ENCODE measurements around the gene UNC5C.

UNC5C gene

DNA sequence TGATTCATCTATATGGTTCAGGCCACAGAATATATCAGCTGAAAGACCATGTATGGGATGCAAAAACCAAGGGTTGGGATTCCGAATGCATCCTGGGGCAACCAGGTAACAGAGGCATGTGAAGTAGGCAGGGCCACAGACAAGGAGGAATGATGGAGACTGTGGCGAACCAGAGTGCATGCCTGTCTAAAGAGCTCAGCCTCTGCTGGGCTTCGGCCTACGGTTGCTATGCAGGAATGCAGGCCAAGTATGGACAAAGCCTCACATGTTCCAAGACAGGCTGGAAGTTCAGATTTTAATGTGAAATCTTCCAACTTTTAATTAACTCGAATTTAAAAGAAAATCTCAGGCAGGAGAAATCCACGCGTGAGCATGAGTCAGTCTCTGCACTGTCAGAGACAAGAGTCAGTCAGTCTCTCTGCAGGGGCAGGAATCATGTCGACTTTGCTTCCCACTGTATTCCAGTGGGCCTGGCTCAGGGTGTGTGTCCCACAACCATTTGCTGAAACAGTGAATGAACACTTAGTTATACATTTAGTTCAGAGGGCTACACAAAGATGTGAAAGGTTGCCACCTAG, 344.4 kb downstream of the UNC5C start:
- no peaks in the 10 kb centered on the region for H3K36me3 ChIP-seq (ENCODE audit: insufficient read depth, low read length)

DNA sequence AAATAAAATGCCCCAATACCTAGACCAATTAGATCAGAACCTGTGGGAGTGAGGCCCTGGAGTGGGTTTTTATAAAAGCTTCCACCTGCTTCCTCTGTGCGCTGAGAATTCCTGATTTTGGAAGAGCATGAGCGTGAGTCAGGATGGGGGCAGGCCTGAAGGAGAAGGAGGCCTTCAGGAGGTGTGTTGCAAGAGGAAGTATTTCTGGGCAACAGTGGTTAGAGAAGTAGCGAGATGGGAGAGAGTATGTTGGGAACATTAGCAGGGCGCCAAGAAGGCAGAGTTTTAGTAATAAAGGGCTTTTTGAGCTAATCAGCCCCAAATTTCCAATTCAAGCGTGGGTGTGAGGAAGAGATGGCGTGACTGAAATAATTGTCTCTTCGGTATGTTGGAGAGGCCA, 349.8 kb downstream of the UNC5C start:
- TF ChIP-seq, protein P1, sequence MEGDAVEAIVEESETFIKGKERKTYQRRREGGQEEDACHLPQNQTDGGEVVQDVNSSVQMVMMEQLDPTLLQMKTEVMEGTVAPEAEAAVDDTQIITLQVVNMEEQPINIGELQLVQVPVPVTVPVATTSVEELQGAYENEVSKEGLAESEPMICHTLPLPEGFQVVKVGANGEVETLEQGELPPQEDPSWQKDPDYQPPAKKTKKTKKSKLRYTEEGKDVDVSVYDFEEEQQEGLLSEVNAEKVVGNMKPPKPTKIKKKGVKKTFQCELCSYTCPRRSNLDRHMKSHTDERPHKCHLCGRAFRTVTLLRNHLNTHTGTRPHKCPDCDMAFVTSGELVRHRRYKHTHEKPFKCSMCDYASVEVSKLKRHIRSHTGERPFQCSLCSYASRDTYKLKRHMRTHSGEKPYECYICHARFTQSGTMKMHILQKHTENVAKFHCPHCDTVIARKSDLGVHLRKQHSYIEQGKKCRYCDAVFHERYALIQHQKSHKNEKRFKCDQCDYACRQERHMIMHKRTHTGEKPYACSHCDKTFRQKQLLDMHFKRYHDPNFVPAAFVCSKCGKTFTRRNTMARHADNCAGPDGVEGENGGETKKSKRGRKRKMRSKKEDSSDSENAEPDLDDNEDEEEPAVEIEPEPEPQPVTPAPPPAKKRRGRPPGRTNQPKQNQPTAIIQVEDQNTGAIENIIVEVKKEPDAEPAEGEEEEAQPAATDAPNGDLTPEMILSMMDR (IDR thresholded peaks at IDR 0.05; ENCODE audit: low read length) = no peak
- Histone ChIP-seq H3K4me2 (ENCODE audit: low read length) (no peak overlapping the region), H3K4me1 (ENCODE audit: insufficient read depth, low read length, severe bottlenecking) (no peaks in the 10 kb centered on the region), H3K27ac (ENCODE audit: low read depth, low read length, poor library complexity, severe bottlenecking) (no peak overlapping the region), H4K20me1 (ENCODE audit: insufficient read depth, low read length) (no peaks in the 10 kb centered on the region), H3F3A (ENCODE audit: insufficient read depth, low read length) (no peaks in the 10 kb centered on the region), H3K79me2 (ENCODE audit: insufficient read depth, low read length) (no peaks in the 10 kb centered on the region), H3K9me2 (ENCODE audit: low read depth, low read length) (no peaks in the 10 kb centered on the region), H3K4me3 (ENCODE audit: low read depth, low read length, poor library complexity, severe bottlenecking) (no peak overlapping the region), H2AFZ (ENCODE audit: low read length) (no peak overlapping the region), H3K9ac (ENCODE audit: low read length) (no peak overlapping the region), H3K36me3 (ENCODE audit: insufficient read depth, low read length) (no peaks in the 10 kb centered on the region), H3K9me3 (ENCODE audit: low read length) (no peaks in the 10 kb centered on the region), H3K27me3 (ENCODE audit: insufficient read depth, low read length) (no peaks in the 10 kb centered on the region)

More for the DNA sequence above, 344.4 kb downstream of the UNC5C start:
- H3K27ac ChIP-seq (ENCODE audit: low read depth, low read length, poor library complexity, severe bottlenecking) = no peak overlapping the region
- H3K4me2 ChIP-seq (ENCODE audit: low read length) = no peak overlapping the region
- H3K9me2 ChIP-seq (ENCODE audit: low read depth, low read length) = no peaks in the 10 kb centered on the region
- H3K9me3 ChIP-seq (ENCODE audit: low read length) = no peaks in the 10 kb centered on the region
- TF ChIP-seq, protein P1 (IDR thresholded peaks at IDR 0.05; ENCODE audit: low read length) = no peak
- TF ChIP-seq EZH2 (IDR thresholded peaks at IDR 0.05; ENCODE audit: borderline replicate concordance, low read length) = no peak
- no peak overlapping the region for H3K4me3 ChIP-seq (ENCODE audit: low read depth, low read length, poor library complexity, severe bottlenecking)
- no peaks in the 10 kb centered on the region for H3K79me2 ChIP-seq (ENCODE audit: insufficient read depth, low read length)
- H3K9ac ChIP-seq (ENCODE audit: low read length) = no peak overlapping the region
- H3K27me3 ChIP-seq (ENCODE audit: insufficient read depth, low read length) = no peaks in the 10 kb centered on the region
- H4K20me1 ChIP-seq (ENCODE audit: insufficient read depth, low read length) = no peaks in the 10 kb centered on the region
- no peaks in the 10 kb centered on the region for H3F3A ChIP-seq (ENCODE audit: insufficient read depth, low read length)
- no peak overlapping the region for H2AFZ ChIP-seq (ENCODE audit: low read length)
- no peaks in the 10 kb centered on the region for H3K4me1 ChIP-seq (ENCODE audit: insufficient read depth, low read length, severe bottlenecking)

DNA sequence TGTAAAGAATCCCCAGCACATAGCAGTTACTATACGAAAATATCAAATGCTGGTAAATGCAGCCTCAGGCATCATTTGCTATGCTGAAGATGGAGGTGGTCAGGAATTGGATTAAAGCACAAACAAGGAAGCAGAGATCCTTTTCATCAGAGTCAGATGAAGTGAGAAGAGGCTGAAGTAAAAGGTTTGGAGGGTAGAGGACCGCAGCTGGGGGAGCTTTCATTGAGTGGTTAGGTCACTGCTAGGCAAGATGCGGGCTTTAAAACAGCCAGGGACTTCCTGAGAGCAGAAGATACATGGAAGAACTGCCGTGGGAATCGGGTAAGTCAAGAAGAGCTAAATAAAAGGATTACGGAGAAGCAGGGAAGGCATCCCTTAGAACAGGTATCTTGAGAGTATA, 351.4 kb downstream of the UNC5C start:
- no peak overlapping the region for H2AFZ ChIP-seq (ENCODE audit: low read length)

More for the DNA sequence above, 351.4 kb downstream of the UNC5C start:
- no peaks in the 10 kb centered on the region for H3K9me3 ChIP-seq (ENCODE audit: low read length)
- no peaks in the 10 kb centered on the region for H4K20me1 ChIP-seq (ENCODE audit: insufficient read depth, low read length)
- no peaks in the 10 kb centered on the region for H3K27me3 ChIP-seq (ENCODE audit: insufficient read depth, low read length)
- no peak overlapping the region for H3K4me2 ChIP-seq (ENCODE audit: low read length)
- no peak overlapping the region for H3K27ac ChIP-seq (ENCODE audit: low read depth, low read length, poor library complexity, severe bottlenecking)
- H3K36me3 ChIP-seq (ENCODE audit: insufficient read depth, low read length) = no peaks in the 10 kb centered on the region
- no peaks in the 10 kb centered on the region for H3K79me2 ChIP-seq (ENCODE audit: insufficient read depth, low read length)
- TF ChIP-seq EZH2 (IDR thresholded peaks at IDR 0.05; ENCODE audit: borderline replicate concordance, low read length) = no peak
- TF ChIP-seq, protein P1 (IDR thresholded peaks at IDR 0.05; ENCODE audit: low read length) = no peak
- H3K9me2 ChIP-seq (ENCODE audit: low read depth, low read length) = no peaks in the 10 kb centered on the region
- no peak overlapping the region for H3K9ac ChIP-seq (ENCODE audit: low read length)
- H3K4me1 ChIP-seq (ENCODE audit: insufficient read depth, low read length, severe bottlenecking) = no peaks in the 10 kb centered on the region
- no peaks in the 10 kb centered on the region for H3F3A ChIP-seq (ENCODE audit: insufficient read depth, low read length)
- H3K4me3 ChIP-seq (ENCODE audit: low read depth, low read length, poor library complexity, severe bottlenecking) = no peak overlapping the region
